OCI-M2 (cell line): ENCODE results near the gene STAC3.

Experiments
- DNase-seq: peaks from one replicate; lab custom pipeline; 2025; ENCODE audit not compliant: unreplicated experiment; lab: John Stamatoyannopoulos, UW

STAC3 gene

GRCh38 chr12:57195186-57195585 is 55.8 kb downstream of the STAC3 start:
- DNase-seq: no peak

GRCh38 chr12:57194253-57194652 is 56.7 kb downstream of the STAC3 start:
- DNase-seq: no peak

- DNase-seq: no peak
These were observed 57.2 kb downstream of the STAC3 start for GRCh38 chr12:57193706-57194245.
